GM18508 (cell line): ENCODE data around the gene JAM2.
"Not testable (repeated sequence)": the region's sequence is repeated elsewhere in the genome, so short reads cannot be mapped to it uniquely, and the experiment has no call there.

ENCODE experiments used
- ATAC-seq: cut with Tn5 transposase; IDR thresholded peaks from one replicate; pipeline ENCODE4 v1.9.1; 2021; ENCODE audit warnings: moderate number of reproducible peaks; ENCODE audit not compliant: insufficient read depth, unreplicated experiment

The JAM2 gene

DNA sequence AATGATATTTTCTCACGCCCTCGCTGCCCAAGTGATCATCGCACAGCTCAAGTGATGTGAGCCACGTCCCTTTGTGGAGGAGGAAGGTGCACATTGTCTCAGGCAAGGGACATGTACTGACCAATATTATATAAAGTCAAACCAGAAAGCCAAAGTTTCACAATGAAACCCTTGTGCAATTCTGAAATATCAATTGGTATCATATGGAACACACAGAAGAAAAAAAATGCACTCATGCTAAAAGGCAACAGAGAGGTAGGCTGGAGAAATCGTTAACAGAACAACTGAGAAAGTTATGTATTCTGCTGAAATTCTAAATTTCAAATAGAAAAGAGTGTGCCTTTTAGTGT lies 1.9 kb downstream of the JAM2 start:
- ATAC-seq, result no peak

DNA sequence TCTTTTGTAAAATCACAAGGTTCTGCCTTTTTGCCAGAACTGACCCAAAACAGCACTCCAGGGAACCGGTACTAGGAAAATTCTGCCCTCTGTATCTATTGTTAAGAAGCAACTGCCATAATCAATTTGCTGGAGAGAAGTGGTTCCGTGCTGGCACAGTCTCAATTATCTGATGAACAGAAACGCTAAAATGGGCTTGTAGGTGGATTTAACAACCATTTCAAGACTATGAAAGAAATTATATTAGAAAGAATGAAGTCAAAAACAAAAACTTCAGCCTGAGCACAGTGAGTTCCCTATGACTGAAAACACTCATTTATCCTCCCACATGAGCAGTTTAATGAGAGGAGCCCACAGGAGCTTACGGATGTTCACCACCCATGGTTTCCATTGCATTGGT lies 4.4 kb downstream of the JAM2 start:
- ATAC-seq, result no peak

DNA sequence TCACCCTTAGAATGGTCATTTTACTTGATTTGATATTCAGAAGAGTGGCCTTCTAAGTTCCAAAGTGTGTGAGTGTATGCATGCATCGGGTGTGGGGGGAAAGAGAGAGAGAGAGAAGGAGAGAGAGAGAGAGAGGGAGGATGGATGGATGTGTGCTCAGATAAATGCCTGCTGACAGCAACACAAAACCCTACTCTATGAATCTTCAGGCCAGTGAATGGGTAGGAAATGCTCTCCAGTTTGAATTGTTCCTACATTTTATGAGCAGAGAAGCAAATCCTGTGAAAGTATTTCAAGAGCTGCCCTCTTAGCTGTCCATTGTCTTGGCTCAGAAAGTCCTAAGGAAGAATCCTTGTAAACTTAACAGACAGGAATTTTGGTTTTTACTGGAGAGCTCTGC lies 7.4 kb downstream of the JAM2 start:
- no peak for ATAC-seq

DNA sequence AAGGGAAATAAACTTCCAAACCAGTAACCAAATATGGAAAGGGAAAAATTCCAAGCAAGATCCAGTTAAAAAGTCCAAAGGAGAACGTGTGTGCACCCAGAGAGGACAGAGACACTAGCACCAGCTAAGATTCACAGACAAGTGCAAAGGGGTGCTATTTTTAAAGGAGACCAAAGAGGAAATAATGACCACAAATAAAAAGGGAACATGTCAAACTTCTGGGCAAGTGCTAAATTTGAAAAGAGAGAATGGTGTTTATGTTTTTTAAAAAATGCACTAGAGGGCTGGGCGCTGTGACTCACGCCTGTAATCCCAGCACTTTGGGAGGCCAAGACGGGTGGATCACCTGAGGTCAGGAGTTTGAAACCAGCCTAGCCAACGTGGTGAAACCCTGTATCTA lies 8.6 kb downstream of the JAM2 start:
- ATAC-seq, result no peak

DNA sequence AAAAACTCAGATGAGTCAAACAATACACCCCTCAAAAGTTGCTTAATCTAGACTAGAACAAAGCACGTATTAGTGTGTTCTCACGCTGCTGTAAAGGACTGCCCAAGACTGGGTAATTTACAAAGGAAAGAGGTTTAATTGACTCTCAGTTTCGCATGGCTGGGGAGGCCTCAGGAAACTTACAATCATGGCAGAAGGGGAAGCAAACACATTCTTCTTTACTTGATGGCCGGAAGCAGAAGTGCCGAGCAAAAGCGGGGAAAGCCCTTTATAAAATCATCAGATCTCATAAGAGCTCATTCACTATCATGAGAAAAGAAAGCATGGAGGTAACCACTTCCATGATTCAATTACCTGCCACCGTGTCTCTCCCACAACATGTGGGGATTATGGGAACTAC lies 10.1 kb downstream of the JAM2 start:
- ATAC-seq, result no peak

DNA sequence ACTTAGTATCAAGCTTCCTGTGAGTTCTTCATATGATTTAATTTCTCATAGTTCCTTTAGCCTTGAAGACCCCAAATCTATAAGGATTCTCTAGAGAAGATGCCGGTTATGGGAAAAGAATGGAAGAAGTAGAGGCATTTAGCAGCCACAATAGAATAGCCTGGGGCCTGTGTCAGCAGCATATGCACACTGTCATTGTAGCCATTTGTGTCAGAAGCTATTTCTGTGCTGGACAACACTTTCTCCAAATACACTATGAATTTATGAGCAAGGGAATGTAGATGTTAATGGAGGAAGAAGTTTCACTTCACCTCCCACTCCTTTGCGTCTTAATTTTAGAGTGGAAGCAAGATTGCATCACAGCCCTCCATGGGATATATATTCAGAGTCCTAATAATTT lies 17.4 kb downstream of the JAM2 start:
- ATAC-seq, result no peak

DNA sequence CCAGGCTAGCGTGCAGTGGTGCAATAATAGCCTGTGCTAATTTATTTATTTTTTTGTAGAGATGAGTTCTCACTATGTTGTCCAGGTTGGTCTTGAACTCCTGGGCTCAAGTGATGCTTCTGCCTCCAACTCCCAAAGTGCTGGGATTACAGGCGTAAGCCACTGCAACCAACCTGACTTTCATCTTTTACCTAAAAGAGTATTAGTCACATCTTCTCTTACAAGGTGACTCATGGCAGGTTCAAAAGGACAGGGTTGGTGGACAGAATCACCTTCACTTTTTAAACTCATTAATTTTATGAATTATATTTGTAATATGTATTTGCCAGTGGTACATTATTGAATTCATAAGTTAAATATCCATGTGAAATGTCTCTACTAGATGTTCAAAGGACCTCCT lies 18.1 kb downstream of the JAM2 start:
- no peak for ATAC-seq

DNA sequence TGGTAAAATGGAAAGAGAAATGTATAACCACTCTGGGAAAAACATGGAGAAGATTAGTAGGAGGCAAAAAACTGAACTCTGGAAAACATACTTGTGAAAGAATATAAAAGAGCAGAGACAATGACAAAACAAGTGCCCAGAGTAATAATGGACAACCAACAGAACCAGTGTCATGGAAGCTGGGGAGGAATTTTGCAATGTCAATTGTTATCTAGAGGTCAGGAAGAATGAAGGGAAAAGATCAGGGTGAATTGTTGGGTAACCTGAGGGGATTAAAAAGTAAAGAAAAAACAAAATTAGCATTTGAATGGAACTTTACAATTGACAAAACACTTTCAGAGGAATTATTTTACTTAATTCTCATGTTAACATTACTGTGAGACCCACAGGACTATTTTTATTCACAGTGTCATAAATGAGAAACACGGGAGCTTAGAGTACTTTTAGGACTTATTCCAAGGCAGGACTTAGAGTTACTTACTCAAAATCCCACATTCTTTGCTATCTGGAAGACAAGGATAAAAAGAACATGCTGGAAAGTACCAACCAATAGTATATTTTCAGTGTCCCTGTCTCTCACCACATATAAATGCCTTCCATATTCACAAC lies 19.5 kb downstream of the JAM2 start:
- no peak for ATAC-seq

DNA sequence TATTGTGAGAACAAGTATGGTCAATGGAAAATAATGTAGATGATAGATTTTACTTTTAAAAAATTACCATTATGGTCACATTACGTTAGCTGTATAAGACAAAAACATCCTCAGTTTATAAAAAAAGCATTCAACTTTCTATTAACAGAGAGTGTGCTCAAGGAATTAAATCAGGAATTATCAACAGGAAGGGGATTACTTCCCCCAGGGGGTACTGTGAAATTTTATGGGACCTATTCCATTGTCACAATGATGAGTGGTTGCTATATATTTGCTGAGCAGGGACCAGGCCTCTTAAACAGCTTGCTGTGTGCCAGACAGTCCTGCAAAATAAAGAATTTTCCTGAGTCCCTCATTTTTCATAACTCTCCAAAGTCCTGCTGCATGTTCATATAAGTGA lies 21.2 kb downstream of the JAM2 start:
- no peak for ATAC-seq

DNA sequence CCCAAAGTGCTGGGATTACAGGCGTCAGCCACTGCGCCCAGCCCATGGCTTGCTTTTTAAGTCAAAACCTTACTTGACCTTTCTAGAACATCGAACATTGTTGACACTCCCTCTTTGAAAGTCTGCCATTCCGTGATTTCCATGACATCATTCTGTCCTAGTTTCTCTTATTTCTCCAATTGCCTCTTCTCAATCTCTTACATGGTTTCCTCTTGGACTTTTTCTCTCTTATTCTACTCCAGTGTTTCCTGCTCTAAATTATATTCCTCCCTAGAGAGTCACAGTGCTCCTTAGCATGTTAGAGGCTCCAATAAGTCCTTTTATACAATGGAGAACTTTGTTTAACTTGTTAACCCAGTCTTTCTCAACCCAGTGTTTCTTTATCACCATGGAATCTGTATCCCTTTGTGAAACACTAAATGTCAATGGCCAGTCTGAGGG lies 25.5 kb downstream of the JAM2 start:
- no peak for ATAC-seq

DNA sequence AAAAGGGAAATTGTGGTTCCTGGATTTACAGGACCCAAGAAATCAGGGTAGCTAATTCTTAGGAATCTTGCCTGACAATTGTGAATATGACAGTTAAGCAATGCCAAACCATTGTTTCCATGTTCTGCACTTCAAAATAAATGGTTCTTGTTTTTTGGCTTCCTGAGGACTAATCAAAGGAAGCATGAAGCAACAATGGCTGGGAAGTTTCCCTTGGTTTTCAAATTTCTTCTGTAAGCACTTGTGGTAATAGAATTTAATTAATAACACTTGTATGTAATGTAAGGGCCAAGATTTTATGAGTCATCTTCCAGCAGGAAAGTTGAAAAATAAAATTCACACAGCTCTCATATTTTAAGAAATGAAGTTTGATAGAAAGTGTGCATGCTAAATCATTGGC lies 31.7 kb downstream of the JAM2 start:
- ATAC-seq, result no peak

DNA sequence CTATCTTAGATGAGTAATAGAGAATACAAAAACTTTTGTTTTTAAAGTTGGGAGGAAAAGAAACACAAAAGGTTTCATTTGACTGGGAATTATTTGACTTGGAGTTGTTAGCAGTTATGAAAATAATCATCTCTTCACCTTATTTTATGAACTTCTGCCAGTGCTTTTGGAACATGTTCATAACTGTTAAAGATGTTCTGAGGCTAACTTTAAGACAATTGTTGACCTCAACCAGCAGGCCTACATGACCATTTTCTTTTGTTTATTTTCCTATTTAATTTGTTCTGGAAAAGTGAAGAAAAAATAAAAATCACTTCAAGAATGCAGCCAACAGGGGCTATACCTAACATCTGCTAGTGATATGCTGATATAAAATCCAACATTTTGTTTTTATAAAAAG lies 37.4 kb downstream of the JAM2 start:
- no peak for ATAC-seq

DNA sequence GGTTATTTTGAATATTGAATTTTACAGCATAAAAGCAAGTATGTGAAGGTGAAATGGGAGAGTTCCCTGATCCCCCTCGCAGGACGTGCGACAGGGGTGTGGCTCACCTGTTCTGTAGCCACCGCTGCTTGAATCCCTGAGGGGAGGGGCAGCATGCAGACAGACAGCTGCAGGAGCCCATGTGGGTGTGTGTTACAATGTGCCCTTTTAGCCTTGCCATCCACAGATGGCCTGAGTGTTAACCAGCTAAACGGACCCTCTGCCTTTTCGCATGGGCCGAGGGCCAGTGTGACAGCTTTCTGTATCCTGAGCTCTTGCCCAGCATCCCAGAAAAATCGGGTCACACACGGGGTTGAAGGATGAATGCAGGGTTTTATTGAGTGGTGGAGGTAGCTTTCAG lies 43.3 kb downstream of the JAM2 start:
- no peak for ATAC-seq

DNA sequence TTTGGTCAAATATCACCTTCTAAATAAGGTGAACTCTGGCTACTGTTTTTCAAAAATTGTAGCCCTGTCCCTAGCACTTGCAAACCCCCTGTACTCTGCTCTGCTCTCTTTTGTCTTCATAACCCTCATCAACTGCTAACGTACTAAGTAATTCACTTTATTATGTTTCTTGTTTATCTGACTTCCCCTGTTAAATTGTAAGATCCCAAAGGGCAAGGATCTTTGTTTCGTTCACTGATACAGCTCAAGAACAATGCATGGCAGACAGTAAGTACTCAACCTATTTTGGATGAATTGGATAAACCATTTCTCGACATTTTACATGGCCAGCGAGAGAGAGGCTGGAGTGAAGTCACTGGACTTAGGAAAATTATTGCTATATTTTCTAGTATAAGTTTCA lies 48.7 kb downstream of the JAM2 start:
- ATAC-seq, result no peak

DNA sequence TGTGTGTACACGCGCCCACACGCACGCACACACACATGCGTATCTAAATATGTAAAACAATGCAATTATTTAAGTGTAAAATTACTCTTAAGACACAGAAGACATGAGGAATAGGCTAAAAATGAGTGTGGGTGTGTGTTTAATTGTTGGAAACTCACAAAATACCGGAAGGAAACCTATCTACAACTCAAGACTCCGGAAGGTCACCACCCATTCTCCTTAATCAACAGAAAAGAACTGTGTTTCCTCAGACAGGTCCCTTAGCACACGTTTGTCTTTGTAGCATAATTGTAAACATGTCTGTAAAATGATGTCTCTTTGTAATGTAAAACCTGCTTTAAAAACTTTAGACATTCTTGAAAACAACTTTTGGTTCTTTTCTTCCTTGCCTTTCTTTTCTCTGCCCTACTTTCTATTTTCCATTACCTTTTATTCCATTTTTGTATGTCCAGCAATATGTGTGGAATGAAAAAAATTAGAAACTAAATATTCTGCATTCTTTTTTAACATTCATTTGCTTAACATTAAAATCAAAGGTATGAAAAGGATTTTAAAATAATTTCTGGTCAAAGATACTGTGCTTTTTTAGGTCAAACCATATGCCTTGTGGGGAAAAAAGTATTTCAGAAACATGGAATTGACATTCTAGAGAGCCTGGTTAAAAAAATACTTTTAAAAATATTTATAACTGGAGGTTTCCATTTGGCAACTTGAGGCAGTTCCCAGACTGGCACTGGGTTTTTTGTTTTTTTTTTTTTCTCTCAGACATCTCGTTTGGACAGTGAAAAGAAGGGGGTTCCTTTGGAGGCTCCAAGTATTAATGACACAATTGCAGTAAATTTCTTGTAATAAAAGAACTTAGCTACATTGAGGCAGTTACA lies 49.5 kb downstream of the JAM2 start:
- no peak for ATAC-seq

DNA sequence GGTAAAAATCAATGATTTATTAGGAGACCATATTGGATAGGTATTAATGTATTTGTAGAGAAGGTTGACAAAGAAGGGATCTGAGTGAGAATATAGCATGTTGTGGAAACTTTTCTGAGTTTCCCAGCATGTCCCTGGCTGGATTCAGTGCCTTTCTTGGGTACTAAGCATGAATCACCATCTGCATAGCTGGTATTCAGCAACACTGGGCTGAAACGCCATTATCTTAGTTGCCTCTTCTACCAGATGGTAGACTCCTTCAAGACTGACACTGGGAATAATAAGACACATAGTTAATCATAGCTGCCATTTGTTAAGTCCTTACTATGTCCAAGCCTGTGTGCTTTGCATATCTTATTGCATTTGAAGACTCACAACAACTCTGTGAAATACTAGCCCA lies 50.2 kb downstream of the JAM2 start:
- ATAC-seq, result no peak

DNA sequence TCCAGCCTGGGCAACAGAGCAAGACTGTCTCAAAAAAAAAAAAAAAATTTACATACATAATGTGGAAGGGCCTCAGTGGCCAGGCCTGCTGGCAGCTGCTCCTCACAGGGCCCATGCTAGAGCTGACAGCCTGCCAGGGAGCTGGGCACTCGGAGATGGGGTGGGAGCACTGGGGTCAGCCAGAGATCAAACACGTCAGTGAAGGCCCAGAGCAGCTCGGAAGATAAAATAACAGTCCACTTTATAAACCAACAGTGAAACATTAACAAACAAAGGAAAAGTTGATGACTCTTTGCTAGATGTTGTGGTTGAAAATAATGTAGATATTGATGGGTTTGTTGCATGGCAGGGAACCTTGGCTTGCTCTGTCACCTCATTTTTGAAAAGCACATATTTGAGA lies 52.9 kb downstream of the JAM2 start:
- ATAC-seq, result no peak

DNA sequence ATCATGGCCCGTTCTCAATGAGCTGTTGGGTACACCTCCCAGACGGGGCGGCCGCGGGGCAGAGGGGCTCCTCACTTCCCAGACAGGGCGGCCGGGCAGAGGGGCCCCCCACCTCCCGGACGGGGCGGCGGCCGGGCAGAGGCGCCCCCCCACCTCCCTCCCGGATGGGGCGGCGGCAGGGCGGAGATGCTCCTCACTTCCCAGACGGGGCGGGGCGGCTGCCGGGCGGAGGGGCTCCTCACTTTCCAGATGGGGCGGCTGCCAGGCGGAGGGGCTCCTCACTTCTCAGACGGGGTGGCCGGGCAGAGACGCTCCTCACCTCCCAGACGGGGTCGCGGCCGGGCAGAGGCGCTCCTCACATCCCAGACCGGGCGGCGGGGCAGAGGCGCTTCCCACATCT lies 56.4 kb downstream of the JAM2 start:
- not testable (repeated sequence) for ATAC-seq

DNA sequence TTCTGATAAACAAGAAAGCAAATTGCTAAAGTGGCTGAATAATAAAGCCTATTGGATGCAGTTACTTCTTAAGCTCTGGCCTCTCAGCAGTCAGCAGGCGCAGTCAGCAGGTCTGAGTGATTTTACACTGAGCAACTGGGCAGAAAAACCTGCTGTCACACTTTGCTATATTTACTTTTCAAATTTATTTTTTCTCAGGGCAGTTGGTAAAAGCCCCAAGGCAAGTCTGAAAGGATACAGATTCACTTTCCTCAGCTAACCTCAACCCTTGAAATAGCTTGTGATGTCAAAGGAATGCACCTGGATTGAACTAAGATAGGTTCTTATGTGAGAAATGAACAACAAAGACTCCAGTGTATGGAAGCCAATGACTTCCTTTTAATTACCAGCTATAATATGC lies 61.7 kb downstream of the JAM2 start:
- no peak for ATAC-seq

DNA sequence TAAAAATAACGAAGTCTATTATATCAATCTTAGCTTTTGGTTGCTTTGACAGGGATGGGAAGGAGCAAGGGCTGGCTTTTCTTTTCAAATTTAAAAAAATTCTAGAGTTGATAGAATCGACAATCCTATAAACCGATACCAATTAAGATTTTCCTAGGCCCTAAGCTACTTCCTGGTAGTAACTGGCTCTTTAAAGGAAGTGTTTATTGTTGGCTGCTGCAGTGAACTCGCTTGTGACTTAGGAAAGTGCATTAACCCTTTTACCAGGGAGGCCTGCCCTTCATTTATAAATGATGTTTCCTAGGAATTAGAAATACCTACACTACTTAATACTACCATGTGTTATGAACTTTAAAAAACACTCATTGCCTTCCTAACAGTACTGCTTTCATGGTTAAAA lies 62.5 kb downstream of the JAM2 start:
- ATAC-seq, result no peak

DNA sequence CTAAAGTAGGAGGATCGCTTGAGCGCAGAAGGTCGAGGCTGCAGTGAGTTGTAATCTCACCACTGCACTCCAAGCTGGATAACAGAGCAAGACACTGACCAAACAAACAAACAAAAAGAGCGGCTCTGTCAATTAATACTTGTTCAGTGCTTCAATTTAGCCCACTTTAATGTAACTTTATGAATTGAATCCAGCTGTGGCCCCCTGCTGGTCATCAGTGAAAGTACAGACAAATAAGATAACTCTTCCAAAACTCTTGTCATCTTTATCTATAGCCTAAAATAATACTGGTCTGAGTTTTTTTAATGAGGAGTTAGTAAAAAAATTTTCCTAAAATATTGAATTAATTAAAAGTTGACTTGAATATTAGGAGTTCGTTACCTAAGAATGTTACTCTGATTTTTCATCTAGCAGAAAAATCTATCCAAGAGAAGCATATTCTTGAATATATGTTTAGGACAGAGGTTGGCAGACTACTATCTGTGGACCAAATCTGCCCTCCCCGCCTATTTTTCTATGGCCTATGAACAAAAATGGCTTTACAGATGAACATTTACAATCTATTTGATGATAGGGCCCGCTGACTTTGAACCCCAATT lies 69.5 kb downstream of the JAM2 start:
- ATAC-seq, result no peak
